GM11168 (cell line): ENCODE measurements around the gene SLC5A5.
"Not testable (repeated sequence)": the region's sequence is repeated elsewhere in the genome, so short reads cannot be mapped to it uniquely, and the experiment has no call there.

Experiments
- in situ Hi-C: fragments of 300-500 bp; cut with MboI; formaldehyde crosslinking; loops from one replicate; pipeline ENCODE4 v1.12.0; 2022; ENCODE audit warnings: low sequenced_read_pairs; ENCODE audit not compliant: unreplicated experiment

SLC5A5 gene

GRCh38 chr19:17869114-17869608 lies 2.6 kb upstream of the SLC5A5 start:
- in situ Hi-C loops, result no loop called here

DNA sequence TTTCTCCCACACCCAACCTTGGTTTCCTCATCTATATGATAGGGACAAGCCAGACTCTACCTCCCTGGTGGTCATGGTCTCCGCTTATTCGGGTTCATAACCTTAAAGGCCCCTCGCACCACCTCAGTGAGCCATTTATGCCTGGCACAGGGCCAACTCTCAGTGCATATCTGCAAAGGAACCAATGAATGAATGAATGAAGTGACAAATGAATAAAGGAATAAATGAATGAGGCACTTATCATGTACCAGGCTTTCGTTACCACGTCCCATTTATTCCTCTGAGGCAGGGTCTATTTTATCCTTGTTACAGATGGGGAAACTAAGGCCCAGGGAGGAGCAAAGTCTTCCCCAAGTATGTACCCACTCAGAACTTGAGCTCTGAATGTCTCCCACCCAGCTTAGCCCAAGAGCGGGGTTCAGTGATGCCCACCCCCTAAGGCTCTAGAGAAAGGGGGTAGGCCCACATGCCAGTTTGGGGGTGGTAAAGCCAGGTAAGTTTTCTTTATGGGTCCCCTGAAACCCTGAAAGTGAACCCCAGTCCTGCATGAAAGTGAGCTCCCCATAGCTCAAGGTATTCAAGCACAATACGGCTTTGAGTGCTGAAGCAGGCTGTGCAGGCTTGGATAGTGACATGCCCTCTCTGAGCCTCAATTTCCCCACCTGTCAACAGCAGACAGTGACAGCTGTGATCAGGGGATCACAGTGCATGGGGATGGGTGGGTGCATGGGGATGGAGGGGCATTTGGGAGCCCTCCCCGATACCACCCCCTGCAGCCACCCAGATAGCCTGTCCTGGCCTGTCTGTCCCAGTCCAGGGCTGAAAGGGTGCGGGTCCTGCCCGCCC lies 490 bp upstream of the SLC5A5 start:
- in situ Hi-C loops, result no loop called here

DNA sequence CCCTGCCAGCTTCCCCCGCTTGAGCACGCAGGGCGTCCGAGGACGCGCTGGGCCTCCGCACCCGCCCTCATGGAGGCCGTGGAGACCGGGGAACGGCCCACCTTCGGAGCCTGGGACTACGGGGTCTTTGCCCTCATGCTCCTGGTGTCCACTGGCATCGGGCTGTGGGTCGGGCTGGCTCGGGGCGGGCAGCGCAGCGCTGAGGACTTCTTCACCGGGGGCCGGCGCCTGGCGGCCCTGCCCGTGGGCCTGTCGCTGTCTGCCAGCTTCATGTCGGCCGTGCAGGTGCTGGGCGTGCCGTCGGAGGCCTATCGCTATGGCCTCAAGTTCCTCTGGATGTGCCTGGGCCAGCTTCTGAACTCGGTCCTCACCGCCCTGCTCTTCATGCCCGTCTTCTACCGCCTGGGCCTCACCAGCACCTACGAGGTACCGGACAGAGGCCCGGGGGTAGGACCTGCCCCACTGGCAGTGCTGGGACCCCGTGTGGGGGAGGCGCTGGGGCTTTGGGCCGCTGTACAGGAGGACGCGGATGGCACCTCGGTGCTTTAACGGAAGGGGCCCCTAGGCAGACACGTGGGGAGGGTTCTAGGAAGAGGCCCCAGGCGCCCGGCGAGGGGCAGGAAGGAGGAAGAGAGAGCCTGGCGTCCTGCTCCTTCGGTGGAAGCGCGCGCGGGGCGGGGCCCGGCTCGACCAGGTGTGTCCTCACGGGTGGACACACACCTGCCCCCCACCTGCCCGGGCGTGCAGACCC lies 681 bp downstream of the SLC5A5 start:
- in situ Hi-C loops, result no loop called here

- in situ Hi-C loops, result no loop called here
Observed at GRCh38 chr19:17873786-17874757, 2.3 kb downstream of the SLC5A5 start.

GRCh38 chr19:17874758-17875135 lies 3.0 kb downstream of the SLC5A5 start:
- in situ Hi-C loops, result no loop called here

- in situ Hi-C loops, result no loop called here
Observed at GRCh38 chr19:17877696-17878095, 6.0 kb downstream of the SLC5A5 start.

DNA sequence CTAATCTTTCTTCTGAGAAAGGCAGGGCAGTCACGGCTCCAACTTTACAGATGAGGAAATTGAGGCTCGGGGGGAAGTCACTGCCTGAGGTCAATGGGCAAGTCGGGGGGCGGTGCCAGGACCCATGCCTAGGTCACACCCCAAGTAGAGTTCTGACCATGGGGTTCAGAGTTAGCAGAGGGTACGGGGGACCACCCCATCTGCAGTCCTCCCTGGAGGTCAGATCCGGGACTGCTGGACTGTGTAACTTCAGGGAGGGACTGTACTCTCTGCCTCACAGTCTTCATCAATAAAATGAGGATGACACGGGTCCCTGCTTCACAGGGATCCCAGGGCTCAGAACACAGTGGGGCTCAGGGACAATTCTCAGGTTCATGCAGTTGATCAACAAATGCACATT lies 7.7 kb downstream of the SLC5A5 start:
- in situ Hi-C loops, result no loop called here

- in situ Hi-C loops, result no loop called here
Observed at GRCh38 chr19:17881701-17882100, 10.0 kb downstream of the SLC5A5 start.

DNA sequence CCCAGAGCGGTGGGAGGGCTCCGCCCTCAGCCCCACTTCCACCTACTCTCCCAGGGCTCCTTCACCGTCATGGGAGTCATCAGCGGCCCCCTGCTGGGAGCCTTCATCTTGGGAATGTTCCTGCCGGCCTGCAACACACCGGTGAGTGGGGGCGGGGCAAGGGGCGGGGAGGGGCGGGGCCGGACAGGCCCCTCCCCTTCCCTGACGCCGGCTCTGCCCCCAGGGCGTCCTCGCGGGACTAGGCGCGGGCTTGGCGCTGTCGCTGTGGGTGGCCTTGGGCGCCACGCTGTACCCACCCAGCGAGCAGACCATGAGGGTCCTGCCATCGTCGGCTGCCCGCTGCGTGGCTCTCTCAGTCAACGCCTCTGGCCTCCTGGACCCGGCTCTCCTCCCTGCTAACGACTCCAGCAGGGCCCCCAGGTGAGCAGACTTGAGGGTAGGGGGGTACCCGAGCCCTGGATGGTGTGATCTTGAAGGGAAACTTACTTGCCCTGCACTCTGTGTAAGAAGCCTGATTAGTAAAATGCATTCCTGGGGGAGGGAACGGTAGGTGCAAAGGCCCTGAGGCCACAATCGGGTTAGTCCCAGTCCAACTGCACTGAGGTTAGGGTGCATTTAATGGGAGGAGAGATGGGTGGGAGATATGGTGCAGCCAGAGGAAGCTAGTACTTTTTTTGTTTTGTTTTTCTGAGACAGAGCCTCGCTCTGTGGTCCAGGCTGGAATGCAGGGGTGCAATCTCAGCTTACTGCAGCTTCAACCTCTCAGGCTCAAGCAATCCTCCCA lies 12.1 kb downstream of the SLC5A5 start:
- in situ Hi-C loops, result no loop called here

DNA sequence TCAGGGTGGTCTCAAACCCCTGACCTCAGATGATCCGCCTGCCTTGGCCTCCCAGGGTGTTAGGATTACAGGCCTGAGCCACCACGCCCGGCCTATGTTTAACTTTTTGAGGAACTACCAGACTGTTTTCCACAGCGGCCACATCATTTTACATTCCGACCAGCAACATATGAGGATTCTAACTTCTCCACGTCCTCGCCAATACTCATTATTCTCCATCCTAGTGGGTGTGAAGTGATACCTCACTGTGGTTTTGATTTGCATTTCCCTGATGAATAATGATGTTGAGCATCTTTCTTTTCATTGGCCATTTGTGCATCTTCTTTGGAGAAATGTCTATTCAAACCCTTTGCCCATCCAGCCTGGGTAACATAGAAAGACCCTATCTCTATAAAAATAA lies 14.8 kb downstream of the SLC5A5 start:
- in situ Hi-C loops, result no loop called here

DNA sequence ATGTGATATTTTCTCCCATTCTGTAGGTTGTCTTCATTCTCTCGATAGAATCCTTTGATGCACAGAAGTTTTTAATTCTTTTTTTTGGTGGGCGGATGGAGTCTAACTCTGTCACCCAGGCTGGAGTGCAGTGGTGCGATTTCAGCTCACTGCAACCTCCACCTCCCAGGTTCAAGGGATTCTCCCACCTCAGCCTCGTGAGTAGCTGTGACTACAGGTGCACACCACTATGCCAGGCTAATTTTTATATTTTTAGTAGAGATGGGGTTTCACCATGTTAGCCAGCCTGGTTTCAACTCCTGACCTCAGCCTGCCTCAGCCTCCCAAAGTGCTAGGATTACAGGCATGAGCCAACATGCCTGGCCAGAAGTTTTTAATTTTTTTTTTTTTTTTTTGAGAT lies 15.5 kb downstream of the SLC5A5 start:
- in situ Hi-C loops, result not testable (repeated sequence)

- in situ Hi-C loops, result no loop called here
Observed at GRCh38 chr19:17888260-17888659, 16.5 kb downstream of the SLC5A5 start.

GRCh38 chr19:17889609-17890214 lies 18.0 kb downstream of the SLC5A5 start:
- in situ Hi-C loops, result no loop called here

DNA sequence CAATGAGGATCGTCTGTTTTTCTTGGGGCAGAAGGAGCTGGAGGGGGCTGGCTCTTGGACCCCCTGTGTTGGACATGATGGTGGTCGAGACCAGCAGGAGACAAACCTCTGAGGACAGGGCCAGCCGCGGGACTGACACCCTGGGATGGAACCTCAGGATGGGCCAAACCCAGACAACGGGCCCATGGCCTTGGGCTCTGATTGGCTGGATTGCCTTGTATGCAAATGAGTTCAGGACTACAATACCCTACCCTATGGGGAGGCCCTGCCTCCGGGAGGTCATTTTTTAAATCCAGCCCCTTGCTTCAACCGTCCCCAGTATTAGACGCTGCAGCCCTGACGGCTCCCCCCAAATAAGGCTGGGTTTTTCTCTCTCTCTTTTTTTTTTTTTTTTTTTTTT lies 22.0 kb downstream of the SLC5A5 start:
- in situ Hi-C loops, result no loop called here

- in situ Hi-C loops, result no loop called here
Observed at GRCh38 chr19:17902701-17903100, 31.0 kb downstream of the SLC5A5 start.

DNA sequence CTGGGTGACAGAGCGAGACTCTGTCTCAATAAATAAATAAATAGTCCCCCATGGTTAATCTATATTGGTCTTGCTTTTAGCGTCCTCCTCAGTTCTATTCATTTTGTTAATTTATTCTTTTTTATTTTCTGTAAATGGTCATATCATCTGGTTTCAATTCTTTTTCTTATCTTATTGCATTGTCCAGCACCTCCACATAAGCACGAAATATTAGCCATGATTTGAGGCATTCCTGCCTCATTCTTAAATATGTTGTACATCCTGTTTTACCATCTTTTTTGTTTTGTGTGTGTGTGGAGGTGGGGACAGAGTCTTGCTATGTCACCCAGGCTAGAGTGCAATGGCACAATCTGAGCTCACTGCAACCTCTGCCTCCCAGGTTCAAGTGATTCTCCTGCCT lies 36.5 kb downstream of the SLC5A5 start:
- in situ Hi-C loops, result no loop called here

DNA sequence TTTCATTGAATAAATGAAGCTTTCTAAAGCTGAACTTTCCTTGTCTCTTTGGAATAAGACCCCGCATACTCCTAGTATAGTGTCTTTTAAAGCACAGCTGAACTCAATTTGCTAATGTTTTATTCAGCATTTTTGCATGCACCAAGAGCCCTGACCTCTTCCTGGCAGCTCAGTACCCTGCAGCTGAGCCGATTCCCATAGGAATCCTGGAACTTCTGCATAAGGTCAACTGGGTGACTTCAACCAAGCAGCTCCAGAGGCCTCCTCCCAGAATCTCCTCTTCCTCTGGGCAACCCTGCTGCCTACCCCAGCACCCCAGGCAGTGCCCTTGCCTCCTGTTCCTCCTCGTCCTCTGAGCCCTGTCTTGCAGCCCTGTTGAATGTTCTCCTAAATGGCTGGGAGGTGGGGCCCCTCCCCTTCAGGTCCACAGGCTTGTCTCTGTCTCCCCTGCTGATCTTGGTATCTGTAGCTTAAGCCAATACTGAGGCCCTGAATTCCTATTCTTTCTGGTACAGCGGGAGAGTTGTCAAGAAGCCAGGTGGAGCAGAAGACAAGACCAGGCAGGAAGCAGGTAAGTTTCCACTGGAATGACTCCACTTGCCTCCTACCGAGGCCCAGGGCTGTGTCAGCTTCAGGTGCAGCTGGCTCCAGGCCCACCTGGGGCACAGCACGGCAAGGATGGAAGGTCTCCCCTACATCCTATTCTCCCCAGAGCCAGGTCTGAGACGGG lies 37.4 kb downstream of the SLC5A5 start:
- in situ Hi-C loops, result no loop called here

DNA sequence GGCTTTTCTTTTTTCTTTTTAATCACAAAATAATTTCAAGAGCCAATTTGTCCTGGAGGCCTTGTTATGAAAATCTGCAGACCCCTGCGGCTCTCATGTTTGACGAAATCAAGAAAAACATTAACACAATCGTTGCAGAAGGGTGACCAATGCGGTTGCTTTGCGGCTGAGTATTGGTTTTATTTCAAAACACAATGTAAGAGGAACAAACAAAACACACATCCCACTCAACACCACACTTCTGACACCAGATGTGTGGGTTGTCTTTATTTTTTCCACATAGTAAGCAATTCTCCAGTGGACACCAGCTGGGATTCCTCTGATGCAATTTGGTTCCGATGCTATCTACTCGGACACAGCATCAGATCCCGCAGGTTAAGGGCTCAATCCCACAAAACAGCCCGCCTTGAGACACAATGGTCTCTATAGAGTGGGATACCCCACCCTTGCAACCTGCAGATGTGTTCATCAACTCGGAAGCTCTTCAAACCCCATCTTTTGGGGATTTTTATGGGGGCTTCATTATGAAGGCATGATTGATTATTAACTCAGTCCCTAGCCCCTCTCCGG lies 39.1 kb downstream of the SLC5A5 start:
- in situ Hi-C loops, result no loop called here
